Glutamatergic neuron (in vitro differentiated cells): ENCODE measurements around the gene TTC24. TPM values are rescaled to one million over a fixed set of nuclear protein-coding genes. Genes with fewer than 3 reads are reported as not detected.

Experiments used
- DNase-seq: peaks from one replicate; pipeline ENCODE4 v3.0.0; 2022
- H3K27ac Mint-ChIP-seq: one replicate; pipeline ENCODE4 v1.8.0; 2020; ENCODE audit warnings: mild to moderate bottlenecking, mixed read lengths, inconsistent platforms; ENCODE audit not compliant: unreplicated experiment
- H3K27me3 Mint-ChIP-seq: one replicate; pipeline ENCODE4 v1.8.0; 2020; ENCODE audit warnings: mild to moderate bottlenecking, moderate library complexity, mixed read lengths, inconsistent platforms; ENCODE audit not compliant: unreplicated experiment
- H3K36me3 Mint-ChIP-seq: one replicate; pipeline ENCODE4 v1.8.0; 2020; ENCODE audit warnings: mild to moderate bottlenecking, mixed read lengths, inconsistent platforms; ENCODE audit not compliant: unreplicated experiment
- H3K4me1 Mint-ChIP-seq: one replicate; pipeline ENCODE4 v1.8.0; 2020; ENCODE audit warnings: mild to moderate bottlenecking, low read depth, mixed read lengths, inconsistent platforms; ENCODE audit not compliant: unreplicated experiment
- H3K4me3 Mint-ChIP-seq: one replicate; pipeline ENCODE4 v1.8.0; 2020; ENCODE audit warnings: mild to moderate bottlenecking, mixed read lengths, inconsistent platforms; ENCODE audit not compliant: unreplicated experiment
- H3K9me3 Mint-ChIP-seq: one replicate; pipeline ENCODE4 v1.8.0; 2020; ENCODE audit warnings: mild to moderate bottlenecking, moderate library complexity, mixed read lengths, inconsistent platforms; ENCODE audit not compliant: unreplicated experiment
- CTCF ChIP-seq: fragments of 200-600 bp; sonication (generic); IDR thresholded peaks from one replicate; pipeline ENCODE4 v1.5.0; 2021; ENCODE audit not compliant: partially characterized antibody, unreplicated experiment
- total RNA-seq: library from RNA; stranded (reverse); fragmentation: NEBNext Ultra II Directional; extraction: Animal tissue kit (Norgen Biotek cat#: 25700); gene quantifications from one replicate; pipeline ENCODE4 v1.2.1, GENCODE V29; 2021; ENCODE audit not compliant: unreplicated experiment

Gene TTC24
- total RNA-seq, 1 donor from 2014 or later, result not detected

DNA sequence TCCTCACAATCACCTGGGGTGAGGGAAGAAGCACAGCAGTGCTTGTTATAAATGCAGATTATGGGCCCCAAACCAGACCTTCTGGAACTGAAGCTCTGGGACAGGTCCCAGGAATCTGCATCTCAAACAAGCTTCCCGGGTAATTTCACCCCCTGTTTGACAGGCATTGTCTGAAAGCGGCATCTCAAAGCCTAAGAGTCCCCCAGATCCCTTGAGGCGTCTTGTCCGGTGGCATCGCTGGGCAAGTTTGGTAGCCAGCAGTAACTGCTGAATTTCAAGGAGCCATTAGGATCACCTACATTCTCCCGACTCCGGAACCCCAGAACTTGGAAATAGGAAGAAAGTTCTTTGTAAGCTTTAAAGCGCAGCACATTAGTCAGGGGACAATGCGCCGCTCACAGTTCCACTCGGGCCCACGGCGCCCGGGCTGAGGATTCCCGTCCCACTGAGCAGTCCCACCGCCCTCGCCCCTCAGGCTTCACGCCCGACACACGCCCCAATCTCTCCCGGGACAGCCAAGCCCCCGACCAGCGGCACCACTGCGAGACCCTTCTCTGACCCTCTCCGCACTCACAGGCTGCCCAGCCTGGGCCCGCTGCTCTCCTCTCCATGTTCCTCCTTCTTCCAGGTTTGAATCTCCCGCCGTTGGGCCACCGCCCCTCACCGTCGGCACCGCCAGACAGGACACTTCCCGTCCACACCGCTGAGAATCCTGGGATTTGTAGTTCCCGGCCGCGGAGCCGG lies 7.4 kb upstream of the TTC24 start, which contains the start of gene IQGAP3:
TSS of gene IQGAP3 (minus strand) at position 647 of the 744 bp plus-strand sequence. CDS start at position 611, 36 bp downstream.
- Mint-ChIP-seq H3K4me1 (peaks cover 8% of the 10 kb centered on the region), H3K36me3 (no peaks in the 10 kb centered on the region), H3K9me3 (peaks cover 3% of the 10 kb centered on the region), H3K27ac (no peak within 1 kb of the TSS), H3K4me3 (peak within 1 kb of the TSS; percentile 99), H3K27me3 (peaks cover 2% of the 10 kb centered on the region)
- DNase-seq, result peak; percentile 88
- TF ChIP-seq CTCF, result no peak

GRCh38 chr1:156572663-156573018 lies 6.9 kb upstream of the TTC24 start:
- Mint-ChIP-seq H3K4me1 (peaks cover 9% of the 10 kb centered on the region), H3K9me3 (peaks cover 3% of the 10 kb centered on the region), H3K36me3 (no peaks in the 10 kb centered on the region), H3K4me3 (peak overlapping the region; percentile 99), H3K27me3 (peaks cover 2% of the 10 kb centered on the region), H3K27ac (no peak overlapping the region)
- no peak for DNase-seq
- no peak for TF ChIP-seq CTCF

GRCh38 chr1:156574039-156574633 lies 5.4 kb upstream of the TTC24 start:
- peaks cover 3% of the 10 kb centered on the region for H3K9me3 Mint-ChIP-seq
- DNase-seq, result no peak
- peaks cover 15% of the 10 kb centered on the region for H3K4me1 Mint-ChIP-seq
- peaks cover 6% of the 10 kb centered on the region for H3K27me3 Mint-ChIP-seq
- TF ChIP-seq CTCF, result no peak
- H3K27ac Mint-ChIP-seq, result no peak overlapping the region
- no peak overlapping the region for H3K4me3 Mint-ChIP-seq
- H3K36me3 Mint-ChIP-seq, result no peaks in the 10 kb centered on the region

GRCh38 chr1:156577550-156577949 lies 2.0 kb upstream of the TTC24 start:
- peaks cover 8% of the 10 kb centered on the region for H3K27me3 Mint-ChIP-seq
- DNase-seq, result no peak
- TF ChIP-seq CTCF, result no peak
- no peaks in the 10 kb centered on the region for H3K36me3 Mint-ChIP-seq
- H3K27ac Mint-ChIP-seq, result no peak overlapping the region
- H3K4me3 Mint-ChIP-seq, result peak overlapping the region; percentile 1
- peaks cover 10% of the 10 kb centered on the region for H3K4me1 Mint-ChIP-seq
- peaks cover 3% of the 10 kb centered on the region for H3K9me3 Mint-ChIP-seq

GRCh38 chr1:156578055-156578454 lies 1.5 kb upstream of the TTC24 start:
- TF ChIP-seq CTCF, result no peak
- peaks cover 8% of the 10 kb centered on the region for H3K27me3 Mint-ChIP-seq
- H3K4me3 Mint-ChIP-seq, result peak overlapping the region; percentile 1
- H3K4me1 Mint-ChIP-seq, result peaks cover 10% of the 10 kb centered on the region
- no peak for DNase-seq
- H3K9me3 Mint-ChIP-seq, result no peaks in the 10 kb centered on the region
- H3K36me3 Mint-ChIP-seq, result no peaks in the 10 kb centered on the region
- peak overlapping the region; percentile 3 for H3K27ac Mint-ChIP-seq
